NCI-H128 (cell line): ENCODE results near the gene PEX13.
"Not testable (repeated sequence)": the region's sequence is repeated elsewhere in the genome, so short reads cannot be mapped to it uniquely, and the experiment has no call there.

Experiments used
- DNase-seq: peaks from one replicate; lab custom pipeline; 2025; ENCODE audit not compliant: unreplicated experiment; lab: John Stamatoyannopoulos, UW

PEX13 gene

GRCh38 chr2:61006486-61007105 lies 10.9 kb upstream of the PEX13 start:
- no peak for DNase-seq

GRCh38 chr2:61009355-61009754 lies 8.2 kb upstream of the PEX13 start:
- DNase-seq, result no peak

GRCh38 chr2:61011678-61012077 lies 5.8 kb upstream of the PEX13 start:
- no peak for DNase-seq

- not testable (repeated sequence) for DNase-seq
Measured at GRCh38 chr2:61012303-61012702, 5.2 kb upstream of the PEX13 start.

- DNase-seq, result no peak
Measured at GRCh38 chr2:61013382-61013781, 4.1 kb upstream of the PEX13 start.

GRCh38 chr2:61014763-61015162 lies 2.8 kb upstream of the PEX13 start:
- DNase-seq, result no peak

GRCh38 chr2:61015976-61016375 lies 1.5 kb upstream of the PEX13 start:
- DNase-seq, result no peak

GRCh38 chr2:61016392-61017002 lies 1.0 kb upstream of the PEX13 start:
- no peak for DNase-seq

GRCh38 chr2:61017003-61017555 lies 441 bp upstream of the PEX13 start:
- peak; percentile 75 for DNase-seq

GRCh38 chr2:61018318-61018755 lies 817 bp downstream of the PEX13 start:
- DNase-seq, result no peak

- DNase-seq, result no peak
Measured at GRCh38 chr2:61018798-61019197, 1.3 kb downstream of the PEX13 start.

GRCh38 chr2:61021228-61021660 lies 3.7 kb downstream of the PEX13 start:
- no peak for DNase-seq

- no peak for DNase-seq
Measured at GRCh38 chr2:61023670-61024069, 6.2 kb downstream of the PEX13 start.

GRCh38 chr2:61029533-61029932 lies 12.0 kb downstream of the PEX13 start:
- no peak for DNase-seq

- DNase-seq, result not testable (repeated sequence)
Measured at GRCh38 chr2:61034592-61034991, 17.1 kb downstream of the PEX13 start.

- not testable (repeated sequence) for DNase-seq
Measured at GRCh38 chr2:61036643-61037042, 19.1 kb downstream of the PEX13 start.

- no peak for DNase-seq
Measured at GRCh38 chr2:61042807-61043206, 25.3 kb downstream of the PEX13 start.

- DNase-seq, result no peak
Measured at GRCh38 chr2:61044636-61045035, 27.1 kb downstream of the PEX13 start.

GRCh38 chr2:61045226-61045625 lies 27.7 kb downstream of the PEX13 start:
- DNase-seq, result no peak

GRCh38 chr2:61045999-61046398 lies 28.5 kb downstream of the PEX13 start:
- no peak for DNase-seq

- DNase-seq, result no peak
Measured at GRCh38 chr2:61055557-61055956, 38.0 kb downstream of the PEX13 start.

- DNase-seq, result no peak
Measured at GRCh38 chr2:61057562-61057961, 40.0 kb downstream of the PEX13 start.

- no peak for DNase-seq
Measured at GRCh38 chr2:61059382-61059781, 41.9 kb downstream of the PEX13 start.
